A673 (cell line): ENCODE results near the gene KATNIP.

ENCODE experiments used
- CTCF ChIP-seq: fragments of 300-800, 200-600 bp; sonication (generic); conservative IDR thresholded peaks from 2 replicates; pipeline ENCODE4 v1.5.1; 2017; ENCODE audit warnings: low read depth, mild to moderate bottlenecking, antibody characterized with exemption, low read length, moderate library complexity, mixed read lengths
- EZH2 ChIP-seq: fragments of 200-600 bp; sonication (generic); IDR thresholded peaks from 2 replicates; pipeline ENCODE4 v1.6.1; 2017; ENCODE audit warnings: borderline replicate concordance, low read depth, mild to moderate bottlenecking, mixed read lengths, antibody characterized with exemption, low read length; ENCODE audit not compliant: poor library complexity, severe bottlenecking

GRCh38 chr16:27596411-27596810, 46.5 kb downstream of the KATNIP start:
- TF ChIP-seq CTCF (no peak), EZH2 (no peak)
